HG03280 (cell line): ENCODE data around the gene CENPP.
A peak's percentile ranks its signal among the peaks of the same experiment; 100 is the strongest.

Experiments
- ATAC-seq: cut with Tn5 transposase; IDR thresholded peaks from one replicate; pipeline ENCODE4 v1.9.1; 2021; ENCODE audit warnings: mild to moderate bottlenecking, moderate library complexity; ENCODE audit not compliant: unreplicated experiment

Gene CENPP

GRCh38 chr9:92633614-92634278 lies 308.0 kb downstream of the CENPP start:
- ATAC-seq = no peak

GRCh38 chr9:92634712-92635605 lies 309.2 kb downstream of the CENPP start:
- ATAC-seq = peak; percentile 73

GRCh38 chr9:92635760-92636159 lies 310.0 kb downstream of the CENPP start:
- ATAC-seq = no peak

- ATAC-seq = no peak
Measured at GRCh38 chr9:92636627-92637026, 310.9 kb downstream of the CENPP start.

- no peak for ATAC-seq
Measured at GRCh38 chr9:92637326-92637725, 311.6 kb downstream of the CENPP start.

- ATAC-seq = no peak
Measured at GRCh38 chr9:92637886-92638620, 312.3 kb downstream of the CENPP start.

- ATAC-seq = no peak
Measured at GRCh38 chr9:92638621-92639101, 312.9 kb downstream of the CENPP start.

- no peak for ATAC-seq
Measured at GRCh38 chr9:92639124-92639523, 313.4 kb downstream of the CENPP start.

- ATAC-seq = no peak
Measured at GRCh38 chr9:92639791-92640271, 314.1 kb downstream of the CENPP start.

- no peak for ATAC-seq
Measured at GRCh38 chr9:92640398-92641091, 314.8 kb downstream of the CENPP start.

GRCh38 chr9:92641092-92641809 lies 315.5 kb downstream of the CENPP start:
- no peak for ATAC-seq

- ATAC-seq = no peak
Measured at GRCh38 chr9:92642041-92642451, 316.3 kb downstream of the CENPP start.

- ATAC-seq = no peak
Measured at GRCh38 chr9:92642564-92642963, 316.8 kb downstream of the CENPP start.

- ATAC-seq = no peak
Measured at GRCh38 chr9:92644278-92644677, 318.5 kb downstream of the CENPP start.

- no peak for ATAC-seq
Measured at GRCh38 chr9:92645041-92645440, 319.3 kb downstream of the CENPP start.

- no peak for ATAC-seq
Measured at GRCh38 chr9:92647671-92648473, 322.1 kb downstream of the CENPP start.

- ATAC-seq = no peak
Measured at GRCh38 chr9:92648474-92648971, 322.8 kb downstream of the CENPP start.

GRCh38 chr9:92649007-92649406 lies 323.3 kb downstream of the CENPP start:
- ATAC-seq = no peak

- ATAC-seq = no peak
Measured at GRCh38 chr9:92650296-92650695, 324.5 kb downstream of the CENPP start.
